Astrocyte (in vitro differentiated cells and primary cell): Measurements from ENCODE around the gene CPNE4.

Experiments used
- EZH2 ChIP-seq: IDR thresholded peaks from 2 replicates; pipeline ENCODE4 v1.6.1; 2012; ENCODE audit warnings: mild to moderate bottlenecking, low read length, inconsistent platforms; ENCODE audit not compliant: insufficient read depth
- TF ChIP-seq, protein P1 (sequence below): IDR thresholded peaks from 2 replicates; pipeline ENCODE4 v1.5.1; 2011; ENCODE audit warnings: low read depth, mild to moderate bottlenecking, inconsistent platforms, low read length, moderate library complexity; ENCODE audit not compliant: insufficient read depth

DNA sequence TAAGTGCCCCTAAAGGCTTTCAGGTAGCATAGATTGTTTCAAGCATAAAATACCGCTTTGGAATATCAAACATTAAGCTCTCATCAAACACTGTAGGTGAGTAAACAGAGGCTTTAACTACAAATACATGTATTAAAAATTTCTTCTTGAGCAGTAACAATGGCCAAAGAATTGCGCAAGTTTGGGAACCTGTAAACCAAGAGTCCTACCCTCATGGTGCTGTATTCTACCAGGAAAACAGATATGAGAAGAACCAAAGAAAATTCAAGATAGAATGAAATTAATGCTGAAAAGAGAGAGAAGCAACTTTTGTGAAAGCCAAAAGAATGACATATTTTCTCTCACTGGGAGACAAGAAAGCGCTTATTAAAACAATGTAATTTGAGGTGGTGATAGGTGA lies 45.5 kb downstream of the CPNE4 start:
- TF ChIP-seq, protein P1, sequence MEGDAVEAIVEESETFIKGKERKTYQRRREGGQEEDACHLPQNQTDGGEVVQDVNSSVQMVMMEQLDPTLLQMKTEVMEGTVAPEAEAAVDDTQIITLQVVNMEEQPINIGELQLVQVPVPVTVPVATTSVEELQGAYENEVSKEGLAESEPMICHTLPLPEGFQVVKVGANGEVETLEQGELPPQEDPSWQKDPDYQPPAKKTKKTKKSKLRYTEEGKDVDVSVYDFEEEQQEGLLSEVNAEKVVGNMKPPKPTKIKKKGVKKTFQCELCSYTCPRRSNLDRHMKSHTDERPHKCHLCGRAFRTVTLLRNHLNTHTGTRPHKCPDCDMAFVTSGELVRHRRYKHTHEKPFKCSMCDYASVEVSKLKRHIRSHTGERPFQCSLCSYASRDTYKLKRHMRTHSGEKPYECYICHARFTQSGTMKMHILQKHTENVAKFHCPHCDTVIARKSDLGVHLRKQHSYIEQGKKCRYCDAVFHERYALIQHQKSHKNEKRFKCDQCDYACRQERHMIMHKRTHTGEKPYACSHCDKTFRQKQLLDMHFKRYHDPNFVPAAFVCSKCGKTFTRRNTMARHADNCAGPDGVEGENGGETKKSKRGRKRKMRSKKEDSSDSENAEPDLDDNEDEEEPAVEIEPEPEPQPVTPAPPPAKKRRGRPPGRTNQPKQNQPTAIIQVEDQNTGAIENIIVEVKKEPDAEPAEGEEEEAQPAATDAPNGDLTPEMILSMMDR, result no peak
- TF ChIP-seq EZH2, result no peak
